GM12874 (cell line): Measurements from ENCODE around the gene CFAP157.

ENCODE experiments used
- CTCF ChIP-seq: IDR thresholded peaks from 2 replicates; pipeline ENCODE4 v1.5.1; 2011; ENCODE audit warnings: low read depth, mild to moderate bottlenecking, control low read depth, low read length, moderate library complexity; ENCODE audit not compliant: insufficient read depth

Gene CFAP157

DNA sequence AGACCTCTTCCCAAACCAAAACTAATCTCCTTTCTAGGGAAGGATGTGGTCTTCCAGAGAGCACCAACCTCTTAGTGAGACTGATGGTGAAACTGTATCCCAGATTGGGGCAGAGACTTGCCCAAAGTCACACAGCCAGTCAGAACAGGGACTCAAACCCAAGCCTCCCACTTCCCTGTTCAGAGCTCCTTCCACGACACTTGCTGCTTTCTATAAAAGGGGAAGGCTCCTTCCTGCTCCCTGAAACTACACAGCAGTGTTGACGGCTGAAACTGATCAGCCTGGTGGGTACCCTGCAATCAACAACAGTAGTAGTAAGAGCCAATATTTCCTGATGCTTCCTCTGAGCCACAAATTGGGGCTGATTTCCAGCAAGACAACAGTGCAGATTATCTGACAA lies 26.8 kb downstream of the CFAP157 start:
- TF ChIP-seq CTCF = no peak

GRCh38 chr9:127734247-127734746 lies 27.5 kb downstream of the CFAP157 start:
- no peak for TF ChIP-seq CTCF

GRCh38 chr9:127734747-127735529 lies 28.1 kb downstream of the CFAP157 start, which contains the start of gene TOR2A:
Gene TOR2A, minus strand, starts transcription at chr9:127735294. Its CDS starts 24 bp downstream, at chr9:127735270.
- peak; percentile 95 for TF ChIP-seq CTCF

DNA sequence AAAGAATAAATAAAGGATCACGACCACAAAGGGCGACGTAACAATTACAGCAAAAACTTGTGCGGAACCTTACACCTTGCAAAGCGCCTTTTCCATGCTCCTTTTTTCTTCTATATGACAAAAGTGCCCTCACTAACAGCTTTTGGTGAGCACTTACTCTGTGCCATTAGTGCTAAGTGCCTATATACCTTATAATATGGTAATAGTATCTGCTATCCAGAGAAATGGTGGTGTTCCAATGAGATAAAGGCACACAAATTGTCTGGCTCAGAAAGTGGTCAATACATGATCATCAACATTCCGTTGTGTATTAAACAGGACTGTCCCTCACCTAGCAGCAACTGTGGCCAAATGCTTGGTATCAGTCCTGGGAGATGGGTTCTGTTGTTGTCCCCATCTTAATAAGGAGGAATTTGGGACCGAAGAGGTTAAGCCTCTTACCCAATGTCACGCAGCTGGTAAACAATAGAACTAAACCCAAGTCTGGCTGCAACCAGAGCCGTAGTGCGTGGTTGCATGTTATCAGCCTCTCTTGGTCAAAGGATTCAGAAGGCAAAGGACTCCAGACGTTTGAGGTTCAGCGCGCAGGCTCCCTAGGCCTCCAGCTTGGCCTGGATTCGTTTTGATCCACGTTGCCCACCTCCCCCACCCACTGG lies 28.9 kb downstream of the CFAP157 start:
- no peak for TF ChIP-seq CTCF

- no peak for TF ChIP-seq CTCF
Observed at GRCh38 chr9:127738666-127739065, 31.9 kb downstream of the CFAP157 start.

GRCh38 chr9:127739614-127740330 lies 33.0 kb downstream of the CFAP157 start:
- TF ChIP-seq CTCF = no peak
